ENCODE results near the gene POLR2J.
"Not testable (repeated sequence)": the region's sequence is repeated elsewhere in the genome, so short reads cannot be mapped to it uniquely, and the experiment has no call there.

Gene POLR2J

GRCh38 chr7:102479982-102480637, 1.4 kb upstream of the POLR2J start:
- not testable (repeated sequence) for H3K18ac ChIP-seq (ENCODE audit: low read length); H3K79me2 ChIP-seq (ENCODE audit: control insufficient read depth, insufficient read depth, low read length, poor library complexity); H3K27ac ChIP-seq (ENCODE audit: low read depth, low read length); H4K91ac ChIP-seq (ENCODE audit: low read depth, low read length); H3K79me1 ChIP-seq (ENCODE audit: low read length); H2AFZ ChIP-seq (ENCODE audit: insufficient read depth, low read length, poor library complexity); H2AK5ac ChIP-seq (ENCODE audit: low read length); H2BK120ac ChIP-seq (ENCODE audit: insufficient read depth, low read length, poor library complexity); H3K4me1 ChIP-seq (ENCODE audit: control insufficient read depth in 1 of 2, insufficient read depth in 2 of 2, low read length in 2 of 2); H3K4ac ChIP-seq (ENCODE audit: low read depth, low read length); H4K12ac ChIP-seq (ENCODE audit: low read depth, low read length); H3K4me3 ChIP-seq (ENCODE audit: low read depth, low read length); H3K27me3 ChIP-seq (ENCODE audit: insufficient read depth, low read length); H2BK12ac ChIP-seq (ENCODE audit: low read length); H3K23ac ChIP-seq (ENCODE audit: low read length); H4K8ac ChIP-seq (ENCODE audit: low read depth, low read length); H3K14ac ChIP-seq (ENCODE audit: low read length); H3K36me3 ChIP-seq (ENCODE audit: control insufficient read depth in 1 of 2, insufficient read depth in 2 of 2, low read length in 2 of 2); H3K4me2 ChIP-seq (ENCODE audit: low read length); H2BK5ac ChIP-seq (ENCODE audit: low read depth, low read length, poor library complexity); H3K9ac ChIP-seq (ENCODE audit: low read length); H3K9me3 ChIP-seq (ENCODE audit: insufficient read depth, low read depth, low read length)
- no CpG with 5 or more reads among the region's 11 CpGs for WGBS (ENCODE audit: extremely low coverage, insufficient coverage, insufficient read length)
- DNase-seq: peak in 1 of 2 donors; percentile 17

- not testable (repeated sequence) for H3K79me1 ChIP-seq (ENCODE audit: low read length); H2BK120ac ChIP-seq (ENCODE audit: insufficient read depth, low read length, poor library complexity); H4K91ac ChIP-seq (ENCODE audit: low read depth, low read length); H2BK12ac ChIP-seq (ENCODE audit: low read length); H2AFZ ChIP-seq (ENCODE audit: insufficient read depth, low read length, poor library complexity); H3K27ac ChIP-seq (ENCODE audit: low read depth, low read length); H4K8ac ChIP-seq (ENCODE audit: low read depth, low read length); H2AK5ac ChIP-seq (ENCODE audit: low read length); H3K27me3 ChIP-seq (ENCODE audit: insufficient read depth, low read length); H3K4me3 ChIP-seq (ENCODE audit: low read depth, low read length); H3K79me2 ChIP-seq (ENCODE audit: control insufficient read depth, insufficient read depth, low read length, poor library complexity); H3K36me3 ChIP-seq (ENCODE audit: control insufficient read depth in 1 of 2, insufficient read depth in 2 of 2, low read length in 2 of 2); H3K4me1 ChIP-seq (ENCODE audit: control insufficient read depth in 1 of 2, insufficient read depth in 2 of 2, low read length in 2 of 2); H3K23ac ChIP-seq (ENCODE audit: low read length); H3K4ac ChIP-seq (ENCODE audit: low read depth, low read length); H3K14ac ChIP-seq (ENCODE audit: low read length); H3K18ac ChIP-seq (ENCODE audit: low read length); H3K4me2 ChIP-seq (ENCODE audit: low read length); DNase-seq; H4K12ac ChIP-seq (ENCODE audit: low read depth, low read length); H2BK5ac ChIP-seq (ENCODE audit: low read depth, low read length, poor library complexity); H3K9me3 ChIP-seq (ENCODE audit: insufficient read depth, low read depth, low read length); H3K9ac ChIP-seq (ENCODE audit: low read length)
- no CpG with 5 or more reads among the region's 10 CpGs for WGBS (ENCODE audit: extremely low coverage, insufficient coverage, insufficient read length)
These were observed 475 bp upstream of the POLR2J start for GRCh38 chr7:102479209-102479584.

GRCh38 chr7:102474736-102475435, 3.8 kb downstream of the POLR2J start:
- not testable (repeated sequence) for H3K4me2 ChIP-seq (ENCODE audit: low read length); H2BK120ac ChIP-seq (ENCODE audit: insufficient read depth, low read length, poor library complexity); H3K23ac ChIP-seq (ENCODE audit: low read length); H3K9me3 ChIP-seq (ENCODE audit: insufficient read depth, low read depth, low read length); H4K91ac ChIP-seq (ENCODE audit: low read depth, low read length); H4K12ac ChIP-seq (ENCODE audit: low read depth, low read length); H3K9ac ChIP-seq (ENCODE audit: low read length); H4K8ac ChIP-seq (ENCODE audit: low read depth, low read length); H2AK5ac ChIP-seq (ENCODE audit: low read length); H3K27me3 ChIP-seq (ENCODE audit: insufficient read depth, low read length); DNase-seq; H3K4ac ChIP-seq (ENCODE audit: low read depth, low read length); H2BK12ac ChIP-seq (ENCODE audit: low read length); H3K79me2 ChIP-seq (ENCODE audit: control insufficient read depth, insufficient read depth, low read length, poor library complexity); H3K4me3 ChIP-seq (ENCODE audit: low read depth, low read length); H3K14ac ChIP-seq (ENCODE audit: low read length); H3K79me1 ChIP-seq (ENCODE audit: low read length); H3K18ac ChIP-seq (ENCODE audit: low read length); H3K4me1 ChIP-seq (ENCODE audit: control insufficient read depth in 1 of 2, insufficient read depth in 2 of 2, low read length in 2 of 2); H3K27ac ChIP-seq (ENCODE audit: low read depth, low read length); H2AFZ ChIP-seq (ENCODE audit: insufficient read depth, low read length, poor library complexity); H2BK5ac ChIP-seq (ENCODE audit: low read depth, low read length, poor library complexity)
- WGBS (ENCODE audit: extremely low coverage, insufficient coverage, insufficient read length): no CpG with 5 or more reads among the region's 19 CpGs
- H3K36me3 ChIP-seq (ENCODE audit: control insufficient read depth in 1 of 2, insufficient read depth in 2 of 2, low read length in 2 of 2): peaks cover 25 to 37% of the 10 kb centered on the region in 2 experiments

- H2BK12ac ChIP-seq (ENCODE audit: low read length); H2BK5ac ChIP-seq (ENCODE audit: low read depth, low read length, poor library complexity); H3K9ac ChIP-seq (ENCODE audit: low read length); H2BK120ac ChIP-seq (ENCODE audit: insufficient read depth, low read length, poor library complexity); H3K4me1 ChIP-seq (ENCODE audit: control insufficient read depth in 1 of 2, insufficient read depth in 2 of 2, low read length in 2 of 2); H3K9me3 ChIP-seq (ENCODE audit: insufficient read depth, low read depth, low read length); H3K79me1 ChIP-seq (ENCODE audit: low read length); H4K91ac ChIP-seq (ENCODE audit: low read depth, low read length); H3K79me2 ChIP-seq (ENCODE audit: control insufficient read depth, insufficient read depth, low read length, poor library complexity); H3K4me3 ChIP-seq (ENCODE audit: low read depth, low read length); H4K8ac ChIP-seq (ENCODE audit: low read depth, low read length); H2AK5ac ChIP-seq (ENCODE audit: low read length); H3K27me3 ChIP-seq (ENCODE audit: insufficient read depth, low read length); H2AFZ ChIP-seq (ENCODE audit: insufficient read depth, low read length, poor library complexity); H3K4ac ChIP-seq (ENCODE audit: low read depth, low read length); H3K27ac ChIP-seq (ENCODE audit: low read depth, low read length); H3K18ac ChIP-seq (ENCODE audit: low read length); H3K4me2 ChIP-seq (ENCODE audit: low read length); H3K14ac ChIP-seq (ENCODE audit: low read length); H4K12ac ChIP-seq (ENCODE audit: low read depth, low read length); H3K23ac ChIP-seq (ENCODE audit: low read length); DNase-seq: not testable (repeated sequence)
- peaks cover 33 to 44% of the 10 kb centered on the region in 2 experiments for H3K36me3 ChIP-seq (ENCODE audit: control insufficient read depth in 1 of 2, insufficient read depth in 2 of 2, low read length in 2 of 2)
- WGBS (ENCODE audit: extremely low coverage, insufficient coverage, insufficient read length): no CpG with 5 or more reads among the region's 14 CpGs
These were observed 4.6 kb downstream of the POLR2J start for GRCh38 chr7:102474116-102474515.
